Urinary bladder (tissue), 4 donors: ENCODE results near the gene CNKSR1. TPM values are rescaled to one million over a fixed set of nuclear protein-coding genes. Genes with fewer than 3 reads are reported as not detected.

Experiments
- DNase-seq: peaks from one replicate; pipeline ENCODE4 v3.0.0-alpha.2; 2015; ENCODE audit errors: extremely low spot score
- H3K27ac ChIP-seq: one replicate; pipeline ENCODE4 v1.5.1; 2013; ENCODE audit warnings: low read depth, mild to moderate bottlenecking, moderate library complexity
- H3K36me3 ChIP-seq: one replicate; pipeline ENCODE4 v1.6.1; 2013; ENCODE audit warnings: mild to moderate bottlenecking, moderate library complexity; ENCODE audit not compliant: insufficient read depth
- H3K4me1 ChIP-seq: one replicate; pipeline ENCODE4 v1.6.1; 2013; ENCODE audit warnings: mild to moderate bottlenecking, moderate library complexity; ENCODE audit not compliant: insufficient read depth
- H3K4me3 ChIP-seq: one replicate; pipeline ENCODE4 v1.5.1; 2013; ENCODE audit warnings: low read depth, low read length
- WGBS: extraction: QIAGEN DNeasy Blood & Tissue Kit; methylation state at CpG from one replicate; pipeline ENCODE4 v1.1.7; 2013; 5-methylcytosine and 5-hydroxymethylcytosine counted together
- polyA plus RNA-seq: library from polyadenylated mRNA; stranded (reverse); fragments of 200-250 nt; gene quantifications from one replicate; pipeline ENCODE4 v1.2.3, GENCODE V29; 2013
- total RNA-seq: library from RNA; depleted of rRNA; stranded (reverse); fragments of >200 nt; gene quantifications from one replicate; pipeline ENCODE4 v1.2.3, GENCODE V29; 2014
- donor health status: healthy with polysubstance abuse.
- donor health status: healthy.

CNKSR1 gene
- total and polyA plus RNA-seq, 2 donors, result 4.2 to 5.3 TPM

DNA sequence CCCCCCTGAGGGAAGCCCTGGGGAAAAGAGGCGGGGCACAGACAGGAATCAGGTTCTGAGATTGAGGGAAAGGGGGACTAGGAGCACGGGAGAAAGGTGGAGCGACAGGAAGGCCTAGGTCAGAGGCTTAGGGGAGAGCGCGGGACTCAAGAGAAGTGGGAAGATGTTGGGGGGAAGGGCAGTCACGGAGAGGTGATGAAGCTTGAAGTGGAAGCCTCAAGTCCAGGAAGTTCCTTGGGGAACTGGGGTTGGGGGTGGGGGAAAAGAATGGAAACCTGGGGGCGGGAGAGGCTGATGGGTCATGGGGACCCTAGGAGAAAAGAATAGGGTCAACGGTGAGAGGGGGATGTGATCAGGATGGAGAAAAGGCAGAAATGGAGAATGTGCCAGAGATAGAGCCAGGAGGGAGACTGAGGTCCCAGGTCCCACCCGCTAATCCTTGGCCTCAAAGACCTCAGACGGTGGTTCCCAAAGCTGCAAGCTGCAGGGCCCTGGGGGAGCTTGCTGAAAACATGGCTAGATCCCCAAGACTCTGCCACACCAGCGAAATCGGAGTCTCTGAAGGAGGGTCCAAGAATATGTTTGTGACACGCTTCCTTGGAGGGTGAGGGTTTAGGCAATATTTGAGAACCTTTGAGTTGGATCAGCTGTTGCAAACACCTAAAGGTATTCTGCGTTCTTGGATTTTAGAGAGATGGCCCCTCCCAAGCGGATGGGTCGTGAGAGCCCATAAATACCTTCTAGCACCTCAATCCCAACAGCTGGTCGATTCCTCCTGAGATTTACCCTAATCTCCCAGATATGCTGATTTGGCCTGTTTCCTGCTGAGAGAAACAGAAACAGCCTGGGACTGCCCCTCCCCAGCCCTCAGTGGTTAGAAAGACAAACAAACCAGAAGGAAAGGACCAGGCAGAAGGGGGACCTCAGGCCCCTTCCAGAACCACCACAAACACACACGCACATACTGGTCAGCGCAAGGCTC lies 12.1 kb upstream of the CNKSR1 start:
- no peaks in the 10 kb centered on the region for H3K4me1 ChIP-seq
- no peak overlapping the region for H3K27ac ChIP-seq
- DNase-seq, result no peak
- H3K36me3 ChIP-seq, result no peaks in the 10 kb centered on the region
- 57% methylated on average over 19 of the region's 19 CpGs for WGBS
- H3K4me3 ChIP-seq, result no peak overlapping the region

DNA sequence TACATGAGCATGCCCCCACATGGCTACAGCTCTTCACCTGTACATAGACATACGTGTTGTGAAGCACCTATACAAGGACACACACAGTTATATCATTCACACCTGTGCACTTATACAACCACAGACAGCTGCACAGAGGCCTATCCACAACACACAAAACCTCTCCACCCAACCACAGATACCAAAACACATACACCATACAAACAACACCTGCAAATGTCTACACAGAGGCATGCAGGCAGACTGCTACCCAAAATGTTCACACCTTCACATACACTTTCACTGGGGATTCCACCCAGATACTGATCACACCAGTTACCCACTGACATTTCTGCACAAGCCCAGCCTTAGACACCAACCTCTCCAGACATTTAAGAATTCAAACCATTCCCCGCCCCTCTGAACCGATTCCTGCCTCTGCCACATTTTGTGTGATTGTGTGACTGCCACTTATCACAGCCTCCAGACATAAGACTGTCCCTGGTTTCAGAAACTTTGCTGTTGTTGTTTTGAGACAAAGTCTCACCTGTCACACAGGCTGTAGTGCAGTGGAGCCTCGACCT lies 10.5 kb upstream of the CNKSR1 start:
- H3K4me3 ChIP-seq, result no peak overlapping the region
- no peak for DNase-seq
- H3K4me1 ChIP-seq, result no peaks in the 10 kb centered on the region
- H3K36me3 ChIP-seq, result no peaks in the 10 kb centered on the region
- no peak overlapping the region for H3K27ac ChIP-seq
- 85% methylated on average over 4 of the region's 4 CpGs for WGBS

DNA sequence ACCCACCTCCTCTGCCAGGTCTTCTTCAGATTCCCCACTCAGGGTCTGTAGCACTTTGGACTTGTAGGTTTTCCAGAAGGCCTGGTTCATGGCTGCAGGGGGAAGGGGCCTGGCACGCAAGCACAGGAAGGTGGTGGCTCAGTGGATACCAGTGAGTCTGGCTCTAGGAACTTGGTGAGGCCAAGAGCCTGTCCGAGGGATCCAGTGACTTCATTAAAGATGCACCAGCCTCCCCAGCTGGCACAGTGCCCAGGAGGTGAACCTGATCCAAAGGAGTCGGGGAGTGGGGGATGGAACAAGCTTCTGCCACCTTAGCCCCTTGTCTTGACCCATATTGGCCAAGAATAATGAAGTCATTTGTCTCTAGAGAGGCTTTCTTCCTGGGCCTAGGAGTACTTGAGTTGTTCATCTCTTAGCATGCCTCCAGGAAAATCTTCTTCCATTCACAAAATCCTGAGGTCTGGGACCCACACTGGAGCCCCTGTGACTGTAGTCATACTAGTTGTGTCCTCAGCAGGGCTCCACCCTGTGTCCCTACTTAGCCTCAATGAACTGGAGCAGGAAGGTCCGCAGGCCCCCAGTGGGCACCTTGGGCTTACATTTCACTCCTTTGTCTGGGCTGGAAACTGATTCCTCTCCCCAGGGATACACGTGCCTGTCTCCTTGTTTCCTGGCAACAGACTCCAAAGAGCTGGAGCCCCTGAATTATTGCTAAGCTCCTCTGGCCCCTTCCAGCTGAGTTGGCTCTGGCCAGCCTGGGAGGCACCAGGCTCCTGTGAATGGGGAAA lies 8.7 kb upstream of the CNKSR1 start, which contains the start of gene C1orf232:
Gene C1orf232, minus strand, starts transcription at position 554 of the 788 bp plus-strand sequence. Its CDS starts 464 bp downstream, at position 90.
- H3K4me1 ChIP-seq, result no peaks in the 10 kb centered on the region
- 60% methylated on average over 5 of the region's 5 CpGs for WGBS
- H3K36me3 ChIP-seq, result no peaks in the 10 kb centered on the region
- no peak within 1 kb of the TSS for H3K27ac ChIP-seq
- DNase-seq, result no peak
- peak within 1 kb of the TSS; percentile 58 for H3K4me3 ChIP-seq

DNA sequence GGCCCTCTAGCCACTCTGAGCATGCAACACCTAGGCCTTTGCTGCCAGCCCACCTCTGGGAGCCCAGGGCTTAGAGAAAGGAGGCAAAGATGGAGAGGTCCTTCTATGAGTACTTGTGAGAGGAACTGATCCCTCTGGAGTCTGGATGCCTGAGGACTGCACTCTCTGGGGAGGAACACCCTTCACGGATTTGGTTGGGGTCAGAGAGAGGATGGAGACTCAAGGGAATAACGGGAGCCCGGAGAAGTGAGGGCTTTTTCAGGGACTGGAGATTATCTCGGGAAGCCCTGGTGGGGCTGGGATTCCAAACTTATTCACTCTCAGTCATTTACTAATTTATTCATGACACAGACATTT lies 8.1 kb upstream of the CNKSR1 start:
- H3K4me1 ChIP-seq, result no peaks in the 10 kb centered on the region
- WGBS, result 47% methylated on average over 4 of the region's 4 CpGs
- no peak for DNase-seq
- no peak overlapping the region for H3K4me3 ChIP-seq
- no peak overlapping the region for H3K27ac ChIP-seq
- no peaks in the 10 kb centered on the region for H3K36me3 ChIP-seq

DNA sequence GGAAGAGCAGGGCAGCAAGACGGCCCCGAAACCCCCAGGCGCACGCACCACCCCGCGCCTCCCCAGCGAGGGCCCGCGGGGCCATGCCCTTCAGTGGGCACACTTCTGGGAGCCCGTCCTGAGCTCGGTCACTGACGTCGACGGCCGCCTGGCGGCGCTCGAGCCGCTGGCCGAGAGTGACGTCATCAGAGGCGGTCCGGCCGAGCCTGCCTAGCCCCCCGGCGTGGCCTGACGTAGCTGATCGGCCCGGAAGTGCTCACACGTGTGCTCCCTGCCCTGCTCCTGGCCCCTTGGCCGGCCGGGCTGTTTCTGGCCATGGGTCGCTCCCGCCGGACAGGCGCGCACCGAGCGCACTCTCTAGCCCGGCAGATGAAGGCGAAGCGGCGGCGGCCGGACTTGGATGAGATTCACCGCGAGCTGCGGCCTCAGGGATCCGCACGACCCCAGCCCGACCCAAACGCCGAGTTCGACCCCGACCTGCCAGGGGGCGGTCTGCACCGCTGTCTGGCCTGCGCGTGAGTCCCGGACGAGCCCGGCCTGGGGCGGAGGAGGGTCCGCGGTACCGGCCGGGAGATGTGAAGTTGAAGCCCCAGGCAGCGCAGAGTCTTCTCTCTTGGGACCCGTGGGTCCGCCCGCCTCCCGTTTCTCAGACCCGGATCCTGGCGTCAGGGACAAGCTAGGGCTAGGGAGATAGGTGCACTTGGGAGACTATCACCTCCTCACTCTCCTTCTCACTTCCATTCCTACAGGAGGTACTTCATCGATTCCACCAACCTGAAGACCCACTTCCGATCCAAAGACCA lies 7.4 kb upstream of the CNKSR1 start, which contains the start of gene ZNF593:
Gene ZNF593, plus strand, starts transcription at position 240 of the 803 bp plus-strand sequence. Its CDS starts 76 bp downstream, at position 316.
- H3K4me1 ChIP-seq, result no peaks in the 10 kb centered on the region
- peak within 1 kb of the TSS; percentile 58 for H3K4me3 ChIP-seq
- no peak within 1 kb of the TSS for H3K27ac ChIP-seq
- no peaks in the 10 kb centered on the region for H3K36me3 ChIP-seq
- DNase-seq, result peak; percentile 71
- WGBS, result 1% methylated on average over 76 of the region's 76 CpGs

DNA sequence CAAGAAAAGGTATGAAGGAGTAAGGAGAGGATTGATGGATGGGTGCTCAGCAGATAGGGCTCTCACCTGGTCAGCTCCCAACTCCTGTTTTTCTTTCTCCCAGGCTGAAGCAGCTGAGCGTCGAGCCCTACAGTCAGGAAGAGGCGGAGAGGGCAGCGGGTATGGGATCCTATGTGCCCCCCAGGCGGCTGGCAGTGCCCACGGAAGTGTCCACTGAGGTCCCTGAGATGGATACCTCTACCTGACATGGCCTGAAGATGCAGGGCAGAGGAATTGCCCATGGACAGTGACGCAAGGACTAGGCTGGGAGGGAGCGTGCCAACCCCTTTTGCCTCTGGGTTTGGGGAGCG lies 6.8 kb upstream of the CNKSR1 start:
- no peaks in the 10 kb centered on the region for H3K36me3 ChIP-seq
- H3K27ac ChIP-seq, result no peak overlapping the region
- WGBS, result 77% methylated on average over 9 of the region's 9 CpGs
- H3K4me1 ChIP-seq, result no peaks in the 10 kb centered on the region
- DNase-seq, result no peak
- H3K4me3 ChIP-seq, result peak overlapping the region; percentile 58

DNA sequence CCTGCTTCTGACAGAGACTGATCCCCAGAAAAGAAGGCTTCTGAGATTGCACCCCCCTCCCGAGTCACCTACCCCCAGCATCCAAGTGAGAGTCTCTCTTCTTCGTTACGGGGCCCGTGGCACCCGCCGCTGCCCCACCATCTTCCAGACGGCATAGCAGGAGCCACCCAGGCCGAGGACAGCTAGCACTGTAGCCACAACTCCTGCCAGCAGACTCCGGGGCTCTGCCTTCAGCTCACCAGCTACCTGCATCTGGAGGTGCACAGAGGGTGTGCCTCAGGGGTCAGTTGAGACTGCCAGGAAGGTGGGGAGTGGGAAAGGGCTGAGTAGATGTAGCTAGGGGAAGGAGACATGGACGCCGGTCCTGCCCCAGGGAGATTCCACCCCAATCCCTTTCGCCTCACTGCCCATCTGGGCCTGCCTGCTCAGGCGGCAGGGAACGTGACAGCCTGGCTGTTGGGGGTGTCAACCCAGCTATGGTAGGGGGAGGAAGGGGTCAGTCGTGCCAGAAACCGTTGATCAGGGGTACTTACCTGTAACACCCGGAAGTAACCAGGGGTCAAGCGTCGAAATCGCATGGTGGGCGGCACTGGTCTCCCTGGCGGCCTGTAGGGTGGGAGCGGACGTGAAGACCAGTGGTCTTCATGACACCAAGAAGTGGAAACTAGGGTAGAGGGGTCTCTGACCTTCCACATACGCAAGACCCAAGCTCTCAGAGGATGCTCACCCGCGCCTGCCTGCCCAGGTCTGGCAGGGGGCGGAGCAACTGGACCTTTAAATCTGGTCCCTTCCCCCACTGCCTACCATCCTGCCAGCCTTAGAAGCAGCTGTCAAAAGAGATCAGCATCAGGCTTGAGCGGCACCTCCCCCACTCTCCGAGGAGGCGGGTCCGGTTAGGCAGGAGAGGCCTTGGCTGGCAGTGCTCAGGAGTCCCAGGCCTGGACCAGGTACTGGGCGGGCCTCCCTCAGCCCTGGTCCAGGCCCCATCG lies 5.9 kb upstream of the CNKSR1 start, which contains the start of gene ZNF593OS:
Gene ZNF593OS, minus strand, starts transcription at position 749 of the 989 bp plus-strand sequence. Its CDS starts 171 bp downstream, at position 578.
- 93% methylated on average over 34 of the region's 34 CpGs for WGBS

DNA sequence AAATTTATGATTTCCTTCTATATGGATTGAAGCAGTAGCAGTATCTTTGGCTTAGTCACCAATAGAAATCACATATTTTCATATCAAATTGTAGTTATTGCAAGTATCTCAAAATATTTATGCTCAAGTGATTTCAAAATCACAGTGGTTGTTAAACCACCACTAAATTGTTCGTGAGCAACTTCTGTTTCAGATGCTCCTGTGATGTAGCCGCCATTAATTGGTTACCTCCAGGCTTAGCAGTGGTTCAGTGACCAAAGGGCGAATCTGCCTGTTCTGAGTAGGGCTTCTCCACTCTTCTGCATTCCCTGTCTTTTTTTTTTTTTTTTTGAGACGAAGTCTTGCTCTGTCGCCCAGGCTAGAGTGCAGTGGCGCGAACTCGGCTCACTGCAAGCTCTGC lies 1.9 kb upstream of the CNKSR1 start:
- Histone ChIP-seq H3K27ac (no peak overlapping the region), H3K4me1 (no peaks in the 10 kb centered on the region), H3K36me3 (no peaks in the 10 kb centered on the region), H3K4me3 (no peak overlapping the region)
- DNase-seq, result no peak
- WGBS, result 91% methylated on average over 8 of the region's 8 CpGs

More for the DNA sequence above, 5.9 kb upstream of the CNKSR1 start, which contains the start of gene ZNF593OS:
- Histone ChIP-seq H3K4me1 (no peaks in the 10 kb centered on the region), H3K4me3 (no peak within 1 kb of the TSS), H3K36me3 (no peaks in the 10 kb centered on the region), H3K27ac (no peak within 1 kb of the TSS)
- DNase-seq, result no peak

DNA sequence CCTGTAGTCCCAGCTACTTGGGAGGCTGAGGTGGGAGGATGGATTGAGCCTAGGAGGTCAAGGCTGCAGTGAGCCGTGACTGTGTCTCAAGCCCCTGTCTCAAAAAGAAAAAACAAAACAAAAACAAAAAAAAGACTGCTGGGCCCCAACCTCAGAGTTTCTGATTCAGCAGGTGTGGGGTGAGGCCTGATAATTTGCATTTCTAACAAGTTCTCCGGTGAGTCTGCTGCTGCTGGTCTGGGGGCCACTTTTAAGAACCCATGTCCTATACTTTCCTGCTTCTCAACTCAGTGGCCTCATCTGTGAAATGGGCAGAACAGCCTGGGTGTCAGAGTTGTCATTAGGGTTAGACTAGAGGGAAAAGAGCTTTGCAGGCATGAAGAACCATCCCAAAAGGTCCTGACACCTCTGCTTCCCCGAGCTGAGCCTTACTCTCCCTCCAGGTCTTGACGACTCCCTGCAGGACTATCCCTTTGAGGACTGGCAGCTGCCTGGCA lies 2.8 kb downstream of the CNKSR1 start:
- DNase-seq, result no peak
- Histone ChIP-seq H3K4me3 (no peak overlapping the region), H3K27ac (no peak overlapping the region), H3K36me3 (no peaks in the 10 kb centered on the region), H3K4me1 (no peaks in the 10 kb centered on the region)
- WGBS, result 73% methylated on average over 4 of the region's 4 CpGs

DNA sequence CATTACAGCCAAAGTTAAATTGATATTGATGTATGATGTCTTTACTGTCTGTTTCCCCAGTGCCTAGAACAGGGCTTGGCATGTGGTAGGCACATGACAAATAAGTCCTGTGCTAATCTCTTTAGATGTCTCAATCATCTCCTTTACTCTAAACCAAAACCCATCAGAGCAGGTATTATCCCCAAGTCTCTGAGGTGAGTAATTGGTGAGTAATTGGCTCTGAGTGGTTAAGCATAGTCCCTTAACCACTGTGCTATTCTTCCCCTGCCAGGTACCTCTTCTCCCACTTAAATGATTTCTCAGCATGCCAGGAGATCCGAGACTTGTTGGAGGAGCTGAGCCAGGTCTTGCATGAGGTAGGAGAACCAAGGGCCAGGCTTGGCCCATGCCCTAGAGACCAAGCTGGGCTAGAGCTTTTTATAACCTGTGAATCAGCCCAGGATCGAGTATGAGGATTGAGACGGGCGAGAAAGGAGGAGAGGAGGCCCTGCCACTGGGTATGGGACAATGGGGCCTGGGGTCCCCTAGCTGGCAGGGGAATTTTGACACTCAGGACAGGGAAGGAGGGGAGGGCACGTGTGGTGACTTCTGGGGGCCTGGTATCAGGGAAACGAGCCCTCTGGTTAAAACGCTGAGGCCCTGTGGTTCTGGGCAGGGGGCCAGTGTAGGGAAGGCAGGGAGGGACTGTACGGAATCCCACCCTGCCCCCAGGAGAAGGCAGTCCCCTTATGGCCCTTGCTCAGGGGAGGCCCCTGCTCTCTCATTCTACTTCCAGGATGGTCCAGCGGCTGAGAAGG lies 4.5 kb downstream of the CNKSR1 start:
- no peaks in the 10 kb centered on the region for H3K36me3 ChIP-seq
- no peak for DNase-seq
- no peaks in the 10 kb centered on the region for H3K4me1 ChIP-seq
- WGBS, result 63% methylated on average over 9 of the region's 9 CpGs
- H3K4me3 ChIP-seq, result no peak overlapping the region
- H3K27ac ChIP-seq, result no peak overlapping the region

DNA sequence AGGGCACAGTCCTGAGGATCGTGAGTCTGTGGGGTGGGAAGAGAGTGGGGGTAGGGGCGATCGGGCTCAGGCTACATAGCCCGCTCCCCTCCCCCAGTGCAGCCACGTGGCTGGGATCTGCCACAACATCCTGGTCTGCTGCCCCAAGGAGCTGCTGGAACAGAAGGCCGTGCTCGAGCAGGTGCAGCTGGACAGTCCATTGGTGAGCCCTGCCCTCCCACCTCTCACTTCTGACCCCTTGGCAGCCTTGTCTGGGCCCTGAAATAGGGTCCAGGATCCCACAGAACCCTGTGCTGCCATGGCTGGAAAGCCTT lies 5.0 kb downstream of the CNKSR1 start:
- no peak for DNase-seq
- Histone ChIP-seq H3K27ac (no peak overlapping the region), H3K4me1 (no peaks in the 10 kb centered on the region), H3K36me3 (no peaks in the 10 kb centered on the region), H3K4me3 (no peak overlapping the region)
- WGBS, result 71% methylated on average over 7 of the region's 7 CpGs
